OCI-LY3 (cell line): ENCODE results near the gene FGF3.

Source experiments
- EZH2phosphoT487 ChIP-seq: fragments of 200-600 bp; shearing (Covaris generic); IDR thresholded peaks from 2 replicates; pipeline ENCODE4 v1.6.1; 2018; ENCODE audit warnings: antibody characterized with exemption, mixed run types, low read depth
- TF ChIP-seq, protein P1 (sequence below): fragments of 200-600, 300-600 bp; sonication (generic); IDR thresholded peaks from 2 replicates; pipeline ENCODE4 v1.5.1; 2014; ENCODE audit warnings: antibody characterized with exemption, low read length, low read depth

- TF ChIP-seq, protein P1, sequence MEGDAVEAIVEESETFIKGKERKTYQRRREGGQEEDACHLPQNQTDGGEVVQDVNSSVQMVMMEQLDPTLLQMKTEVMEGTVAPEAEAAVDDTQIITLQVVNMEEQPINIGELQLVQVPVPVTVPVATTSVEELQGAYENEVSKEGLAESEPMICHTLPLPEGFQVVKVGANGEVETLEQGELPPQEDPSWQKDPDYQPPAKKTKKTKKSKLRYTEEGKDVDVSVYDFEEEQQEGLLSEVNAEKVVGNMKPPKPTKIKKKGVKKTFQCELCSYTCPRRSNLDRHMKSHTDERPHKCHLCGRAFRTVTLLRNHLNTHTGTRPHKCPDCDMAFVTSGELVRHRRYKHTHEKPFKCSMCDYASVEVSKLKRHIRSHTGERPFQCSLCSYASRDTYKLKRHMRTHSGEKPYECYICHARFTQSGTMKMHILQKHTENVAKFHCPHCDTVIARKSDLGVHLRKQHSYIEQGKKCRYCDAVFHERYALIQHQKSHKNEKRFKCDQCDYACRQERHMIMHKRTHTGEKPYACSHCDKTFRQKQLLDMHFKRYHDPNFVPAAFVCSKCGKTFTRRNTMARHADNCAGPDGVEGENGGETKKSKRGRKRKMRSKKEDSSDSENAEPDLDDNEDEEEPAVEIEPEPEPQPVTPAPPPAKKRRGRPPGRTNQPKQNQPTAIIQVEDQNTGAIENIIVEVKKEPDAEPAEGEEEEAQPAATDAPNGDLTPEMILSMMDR: no peak
- TF ChIP-seq EZH2phosphoT487: no peak
These were observed 8.7 kb downstream of the FGF3 start for GRCh38 chr11:69810289-69811118.
